Stimulated activated CD8-positive, alpha-beta memory T cell treated with anti-CD3 and anti-CD28 coated beads, Interleukin-7, amount 100 ng/mL, for 1 hour (primary cell): Measurements from ENCODE around the gene IGFBP6.
"Not testable (repeated sequence)": the region's sequence is repeated elsewhere in the genome, so short reads cannot be mapped to it uniquely, and the experiment has no call there.

Experiments
- DNase-seq, 2 donors: peaks; one replicate each; pipeline ENCODE4 v3.0.0-alpha.2; 2020; ENCODE audit warnings: low read depth in 2 of 2

The IGFBP6 gene

GRCh38 chr12:53096759-53097158 lies 708 bp upstream of the IGFBP6 start:
- no peak for DNase-seq

- no peak for DNase-seq
These were observed 282 bp upstream of the IGFBP6 start for GRCh38 chr12:53097207-53097563.

GRCh38 chr12:53098354-53098981 lies 1.0 kb downstream of the IGFBP6 start:
- no peak for DNase-seq

GRCh38 chr12:53099071-53099882 lies 1.8 kb downstream of the IGFBP6 start:
- peak; percentile 82 to 90 for DNase-seq

- DNase-seq: no peak
These were observed 3.1 kb downstream of the IGFBP6 start for GRCh38 chr12:53100466-53101151.

GRCh38 chr12:53101266-53101665 lies 3.8 kb downstream of the IGFBP6 start:
- DNase-seq: no peak

GRCh38 chr12:53101931-53102781 lies 4.7 kb downstream of the IGFBP6 start:
- DNase-seq: no peak

GRCh38 chr12:53102883-53103807 lies 5.7 kb downstream of the IGFBP6 start, which contains the start of gene SOAT2:
Gene SOAT2 (plus strand): TSS chr12:53103486. CDS start chr12:53103578, 92 bp downstream.
- no peak for DNase-seq

GRCh38 chr12:53103860-53104305 lies 6.4 kb downstream of the IGFBP6 start:
- no peak for DNase-seq

GRCh38 chr12:53105256-53105655 lies 7.8 kb downstream of the IGFBP6 start:
- no peak for DNase-seq

- no peak for DNase-seq
These were observed 8.4 kb downstream of the IGFBP6 start for GRCh38 chr12:53105712-53106439.

- DNase-seq: no peak
These were observed 9.7 kb downstream of the IGFBP6 start for GRCh38 chr12:53107122-53107521.

- DNase-seq: not testable (repeated sequence)
These were observed 15.0 kb downstream of the IGFBP6 start for GRCh38 chr12:53112431-53112830.

- no peak for DNase-seq
These were observed 15.8 kb downstream of the IGFBP6 start for GRCh38 chr12:53113136-53113705.

- no peak for DNase-seq
These were observed 16.5 kb downstream of the IGFBP6 start for GRCh38 chr12:53113951-53114350.

- no peak for DNase-seq
These were observed 17.8 kb downstream of the IGFBP6 start for GRCh38 chr12:53115112-53115890.

GRCh38 chr12:53115891-53116648 lies 18.6 kb downstream of the IGFBP6 start:
- DNase-seq: no peak

- DNase-seq: no peak
These were observed 21.4 kb downstream of the IGFBP6 start for GRCh38 chr12:53118751-53119300.
